Activated gamma-delta T cell treated with Interleukin-2 at 50 U/mL for 16 hours (primary cell): Measurements from ENCODE around the gene SENP3.

Experiments
- DNase-seq: peaks from one replicate; pipeline ENCODE4 v3.0.0-alpha.2; 2020

Gene SENP3

GRCh38 chr17:7561589-7562207, at the start of gene SENP3:
Gene SENP3, plus strand, starts transcription at chr17:7561919. Its CDS starts 1,158 bp downstream, at chr17:7563077.
- peak; percentile 84 for DNase-seq

GRCh38 chr17:7512105-7512504, 49.6 kb upstream of the SENP3 start:
- DNase-seq: no peak

GRCh38 chr17:7512824-7513540, 48.7 kb upstream of the SENP3 start:
- DNase-seq: no peak

GRCh38 chr17:7513850-7514419, 47.8 kb upstream of the SENP3 start:
- no peak for DNase-seq

- DNase-seq: no peak
Observed at GRCh38 chr17:7515911-7516610, 45.7 kb upstream of the SENP3 start.

GRCh38 chr17:7523033-7523432, 38.7 kb upstream of the SENP3 start:
- DNase-seq: no peak

GRCh38 chr17:7528842-7529241, 32.9 kb upstream of the SENP3 start:
- DNase-seq: no peak

GRCh38 chr17:7530023-7530900, 31.5 kb upstream of the SENP3 start:
- DNase-seq: no peak

GRCh38 chr17:7538050-7538449, 23.7 kb upstream of the SENP3 start:
- no peak for DNase-seq

GRCh38 chr17:7538891-7539545, 22.7 kb upstream of the SENP3 start:
- DNase-seq: no peak

GRCh38 chr17:7541074-7541621, 20.6 kb upstream of the SENP3 start:
- no peak for DNase-seq

- no peak for DNase-seq
Observed at GRCh38 chr17:7544911-7545310, 16.8 kb upstream of the SENP3 start.

- peak; percentile 63 for DNase-seq
Observed at GRCh38 chr17:7548585-7549400, 12.9 kb upstream of the SENP3 start, which contains the start of gene TNFSF12. Gene TNFSF12, plus strand, starts transcription at chr17:7549058. Its CDS starts 96 bp downstream, at chr17:7549154.

GRCh38 chr17:7549401-7550055, 12.2 kb upstream of the SENP3 start:
- peak; percentile 25 for DNase-seq

GRCh38 chr17:7550344-7550743, 11.4 kb upstream of the SENP3 start:
- no peak for DNase-seq

- DNase-seq: no peak
Observed at GRCh38 chr17:7551396-7551795, 10.3 kb upstream of the SENP3 start.

GRCh38 chr17:7552621-7553051, 9.1 kb upstream of the SENP3 start:
- no peak for DNase-seq

- DNase-seq: no peak
Observed at GRCh38 chr17:7553356-7553755, 8.4 kb upstream of the SENP3 start.

GRCh38 chr17:7555320-7555948, 6.3 kb upstream of the SENP3 start:
- no peak for DNase-seq

GRCh38 chr17:7556627-7557026, 5.1 kb upstream of the SENP3 start:
- DNase-seq: no peak
